Measurements from ENCODE around the gene LRRC4. TPM values are rescaled to one million over a fixed set of nuclear protein-coding genes. Genes with fewer than 3 reads are reported as not detected.

The LRRC4 gene
- total RNA-seq, 2 donors from 2014 or later: 0.23 to 5.7 TPM

GRCh38 chr7:128025380-128025779 is 5.9 kb downstream of the LRRC4 start:
- no peaks in the 10 kb centered on the region for H3K27me3 ChIP-seq (replicated peaks; ENCODE audit: insufficient read depth)
- intact Hi-C loops (cut with DNase I): loop anchor here (10.0 kb wide), 1 partner anchor 321 kb away; no protein-coding TSS in a partner anchor
- no peak for TF ChIP-seq POLR2A (IDR thresholded peaks at IDR 0.05)
- TF ChIP-seq, protein P1, sequence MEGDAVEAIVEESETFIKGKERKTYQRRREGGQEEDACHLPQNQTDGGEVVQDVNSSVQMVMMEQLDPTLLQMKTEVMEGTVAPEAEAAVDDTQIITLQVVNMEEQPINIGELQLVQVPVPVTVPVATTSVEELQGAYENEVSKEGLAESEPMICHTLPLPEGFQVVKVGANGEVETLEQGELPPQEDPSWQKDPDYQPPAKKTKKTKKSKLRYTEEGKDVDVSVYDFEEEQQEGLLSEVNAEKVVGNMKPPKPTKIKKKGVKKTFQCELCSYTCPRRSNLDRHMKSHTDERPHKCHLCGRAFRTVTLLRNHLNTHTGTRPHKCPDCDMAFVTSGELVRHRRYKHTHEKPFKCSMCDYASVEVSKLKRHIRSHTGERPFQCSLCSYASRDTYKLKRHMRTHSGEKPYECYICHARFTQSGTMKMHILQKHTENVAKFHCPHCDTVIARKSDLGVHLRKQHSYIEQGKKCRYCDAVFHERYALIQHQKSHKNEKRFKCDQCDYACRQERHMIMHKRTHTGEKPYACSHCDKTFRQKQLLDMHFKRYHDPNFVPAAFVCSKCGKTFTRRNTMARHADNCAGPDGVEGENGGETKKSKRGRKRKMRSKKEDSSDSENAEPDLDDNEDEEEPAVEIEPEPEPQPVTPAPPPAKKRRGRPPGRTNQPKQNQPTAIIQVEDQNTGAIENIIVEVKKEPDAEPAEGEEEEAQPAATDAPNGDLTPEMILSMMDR (IDR thresholded peaks at IDR 0.05): no peak
- TF ChIP-seq POLR2AphosphoS5 (IDR thresholded peaks at IDR 0.05): no peak

DNA sequence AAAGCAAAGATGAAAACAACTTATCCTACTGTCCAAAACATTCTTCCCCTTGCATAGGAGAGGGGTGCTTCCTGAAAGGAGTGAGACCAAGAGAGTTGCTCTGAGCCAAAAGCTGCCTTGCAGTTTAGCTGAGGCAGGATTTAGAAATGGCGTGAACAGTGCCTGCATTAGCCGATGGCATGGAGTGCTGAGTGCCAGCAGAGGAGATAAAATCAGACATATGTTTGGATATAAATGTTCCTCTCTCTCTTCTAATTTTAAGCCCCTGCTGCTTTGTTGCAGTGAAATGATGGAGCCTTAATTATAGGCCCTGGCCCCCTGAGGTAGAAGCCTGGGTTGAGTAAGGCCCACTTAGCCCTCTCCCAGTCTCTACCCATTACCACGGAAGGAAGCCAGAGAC is 7.1 kb downstream of the LRRC4 start:
- no peaks in the 10 kb centered on the region for H3K27me3 ChIP-seq (replicated peaks; ENCODE audit: insufficient read depth)
- H3K4me1 ChIP-seq (replicated peaks): no peaks in the 10 kb centered on the region
- intact Hi-C loops (cut with DNase I): loop anchor here (10.0 kb wide), 1 partner anchor 319 kb away; no protein-coding TSS in a partner anchor
- DNase-seq (ENCODE audit: low spot score): no peak
- no peak overlapping the region for H3K27ac ChIP-seq
- no peak overlapping the region for H3K4me3 ChIP-seq
- no peaks in the 10 kb centered on the region for H3K9me3 ChIP-seq
- TF ChIP-seq, protein P1 (IDR thresholded peaks at IDR 0.05): no peak
- TF ChIP-seq POLR2A (IDR thresholded peaks at IDR 0.05) (no peak), POLR2AphosphoS5 (IDR thresholded peaks at IDR 0.05) (no peak)
- 88% methylated on average over 3 of the region's 3 CpGs for WGBS
- H3K36me3 ChIP-seq: no peaks in the 10 kb centered on the region

More at GRCh38 chr7:128025380-128025779, 5.9 kb downstream of the LRRC4 start:
- peaks cover 2% of the 10 kb centered on the region for H3K4me1 ChIP-seq (replicated peaks)
- no peak overlapping the region for H3K4me3 ChIP-seq
- H3K9me3 ChIP-seq: no peaks in the 10 kb centered on the region
- 86% methylated on average over 6 of the region's 6 CpGs for WGBS
- no peak for DNase-seq (ENCODE audit: low spot score)
- H3K27ac ChIP-seq: no peak overlapping the region
- H3K36me3 ChIP-seq: no peaks in the 10 kb centered on the region

DNA sequence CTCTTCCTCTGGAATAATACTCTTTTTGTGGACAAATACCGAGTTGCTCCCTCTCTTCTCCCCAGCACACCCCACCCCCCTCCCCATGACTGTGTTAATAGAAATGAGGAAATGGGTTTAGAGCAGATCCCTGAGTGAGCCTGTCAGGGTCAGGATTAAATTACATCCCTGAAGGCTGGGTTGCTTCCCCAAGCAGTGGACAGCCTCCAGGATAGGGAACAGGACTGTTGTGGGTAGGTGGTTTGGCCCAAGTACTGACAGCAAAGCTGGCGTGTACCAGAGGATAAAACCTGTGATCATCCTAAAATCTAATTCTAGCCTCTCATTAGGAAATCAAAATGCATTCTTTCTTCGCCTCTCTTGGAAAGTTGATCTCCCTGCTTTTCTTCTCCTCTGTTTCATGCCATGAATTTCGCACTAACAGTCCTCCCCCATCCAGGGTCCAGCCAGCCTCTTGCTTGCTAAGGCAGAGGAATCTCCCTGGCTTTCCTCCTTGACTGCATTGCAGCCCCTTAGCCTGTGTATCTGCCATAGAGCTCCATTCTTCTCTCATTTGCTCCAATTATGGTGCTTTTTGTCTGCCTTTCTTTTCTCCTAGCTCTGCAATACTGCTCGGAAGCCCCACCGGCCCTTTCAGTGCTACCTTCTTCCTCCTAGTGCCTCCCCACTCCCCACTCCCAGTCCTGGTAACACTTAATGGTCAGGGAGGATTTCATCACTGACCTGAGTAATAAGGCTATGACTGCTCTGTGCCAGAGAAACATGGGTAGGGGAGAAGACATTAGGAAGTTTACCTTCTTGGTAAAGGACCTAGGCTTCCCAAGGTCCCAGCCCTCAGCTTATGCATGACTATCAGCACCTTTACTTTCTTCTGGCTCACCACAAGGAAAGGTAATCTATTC is 8.4 kb downstream of the LRRC4 start:
- TF ChIP-seq, protein P1 (IDR thresholded peaks at IDR 0.05): no peak
- TF ChIP-seq POLR2AphosphoS5 (IDR thresholded peaks at IDR 0.05) (no peak), POLR2A (IDR thresholded peaks at IDR 0.05) (no peak)
- Histone ChIP-seq H3K4me1 (replicated peaks) (no peaks in the 10 kb centered on the region), H3K9me3 (no peaks in the 10 kb centered on the region), H3K27me3 (replicated peaks; ENCODE audit: insufficient read depth) (no peaks in the 10 kb centered on the region), H3K36me3 (no peaks in the 10 kb centered on the region), H3K27ac (no peak overlapping the region), H3K4me3 (no peak overlapping the region)
- 43% methylated on average over 6 of the region's 6 CpGs for WGBS
- DNase-seq (ENCODE audit: low spot score): no peak
- intact Hi-C loops (cut with DNase I): loop anchor here (10.0 kb wide), 1 partner anchor 318 kb away; no protein-coding TSS in a partner anchor

DNA sequence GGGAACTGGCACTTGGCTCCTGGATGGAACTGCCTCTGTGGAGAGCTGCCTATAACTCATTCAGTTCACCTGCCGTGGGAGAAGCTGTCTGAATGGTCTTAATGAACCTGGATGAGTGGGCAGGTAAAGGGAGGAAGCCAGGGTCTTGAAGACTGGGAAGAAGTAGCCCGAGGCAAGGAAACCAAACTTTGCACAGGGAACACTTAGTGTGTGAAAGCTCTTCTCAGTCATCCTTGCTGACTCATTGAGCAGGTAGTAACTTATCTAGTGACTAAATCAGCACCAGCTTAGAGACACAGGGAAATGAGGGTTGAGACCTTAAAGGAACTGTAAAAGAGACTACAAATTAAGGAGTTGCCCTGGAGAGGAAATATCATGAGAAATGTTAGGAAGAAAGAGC is 9.9 kb downstream of the LRRC4 start:
- intact Hi-C loops (cut with DNase I): loop anchor here (10.0 kb wide), 1 partner anchor 317 kb away; no protein-coding TSS in a partner anchor
- no peaks in the 10 kb centered on the region for H3K36me3 ChIP-seq
- no peaks in the 10 kb centered on the region for H3K9me3 ChIP-seq
- no peak overlapping the region for H3K4me3 ChIP-seq
- WGBS: 72% methylated on average over 2 of the region's 2 CpGs
- H3K27me3 ChIP-seq (replicated peaks; ENCODE audit: insufficient read depth): no peaks in the 10 kb centered on the region
- H3K4me1 ChIP-seq (replicated peaks): no peaks in the 10 kb centered on the region
- TF ChIP-seq, protein P1 (IDR thresholded peaks at IDR 0.05): no peak
- no peak for TF ChIP-seq POLR2A (IDR thresholded peaks at IDR 0.05)
- no peak for TF ChIP-seq POLR2AphosphoS5 (IDR thresholded peaks at IDR 0.05)
- no peak for DNase-seq (ENCODE audit: low spot score)
- H3K27ac ChIP-seq: no peak overlapping the region

Measured in prostate gland (tissue), 2 donors.